ENCODE results near the gene HOXB5. TPM values are rescaled to one million over a fixed set of nuclear protein-coding genes. Genes with fewer than 3 reads are reported as not detected.

The HOXB5 gene
- total and polyA plus RNA-seq, 12 donors, result 0.12 to 10.5 (median 3.6) TPM

DNA sequence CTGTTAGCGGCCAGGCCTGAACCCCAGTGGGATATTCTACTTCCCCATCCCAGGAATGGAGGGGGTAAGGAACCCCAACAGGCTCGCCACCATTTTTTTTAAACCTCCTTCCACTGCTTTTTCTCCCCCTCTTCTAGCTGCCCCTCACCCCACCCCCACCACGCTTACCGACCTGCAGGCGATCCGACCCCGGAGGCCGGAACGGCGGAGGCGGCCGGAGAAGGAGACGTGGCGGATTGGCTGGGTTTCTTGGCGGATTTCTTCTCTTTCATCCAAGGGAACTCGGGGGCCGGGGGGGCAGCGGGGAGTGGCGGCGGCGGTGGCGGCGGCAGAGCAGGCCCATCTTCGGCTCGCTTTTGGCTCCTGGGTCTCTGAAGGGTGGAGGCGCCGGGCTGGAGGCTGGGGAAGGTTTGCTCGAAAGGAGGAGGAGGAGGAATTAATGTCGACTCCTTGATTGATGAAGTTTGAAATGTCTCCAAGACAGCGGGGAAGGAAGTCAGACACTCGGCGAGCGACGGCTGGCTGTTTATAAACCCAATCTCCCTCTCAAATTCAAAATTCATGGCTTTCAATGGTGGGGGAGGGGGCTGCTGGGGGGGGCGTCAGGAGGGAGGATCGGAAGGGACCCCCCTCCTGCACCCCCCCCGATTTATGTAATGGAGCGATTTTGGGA, 49.1 kb downstream of the HOXB5 start:
- peak overlapping the region; percentile 76 to 97 (median 85) for H3K27ac ChIP-seq
- intact Hi-C loops (cut with DNase I), result loop anchor here (5.0 kb wide), 1 partner anchor 33 kb away; the partner anchor contains the start of gene HOXB4 (in 2 of the 2)
- peaks cover 0 to 8% of the 10 kb centered on the region in 2 donors for H3K36me3 ChIP-seq (replicated peaks in 1 of 2)
- H3K4me3 ChIP-seq, result peak overlapping the region in 3 of 4 donors; percentile 58 to 86 (median 78)
- H3K27me3 ChIP-seq, result no peaks in the 10 kb centered on the region
- DNase-seq, result peak; percentile 79 to 92 (median 82)
- H3K9me3 ChIP-seq (replicated peaks in 1 of 3), result no peaks in the 10 kb centered on the region
- H3K4me1 ChIP-seq (replicated peaks in 1 of 2), result peaks cover 20 to 39% of the 10 kb centered on the region in 2 donors
- WGBS, 4 donors, result 1 to 11% (median 9%) methylated on average over 33 to 38 of the region's 38 CpGs
- TF ChIP-seq POLR2A (IDR thresholded peaks at IDR 0.05), result peak in 1 of 2 donors; percentile 63
- TF ChIP-seq, protein P1, sequence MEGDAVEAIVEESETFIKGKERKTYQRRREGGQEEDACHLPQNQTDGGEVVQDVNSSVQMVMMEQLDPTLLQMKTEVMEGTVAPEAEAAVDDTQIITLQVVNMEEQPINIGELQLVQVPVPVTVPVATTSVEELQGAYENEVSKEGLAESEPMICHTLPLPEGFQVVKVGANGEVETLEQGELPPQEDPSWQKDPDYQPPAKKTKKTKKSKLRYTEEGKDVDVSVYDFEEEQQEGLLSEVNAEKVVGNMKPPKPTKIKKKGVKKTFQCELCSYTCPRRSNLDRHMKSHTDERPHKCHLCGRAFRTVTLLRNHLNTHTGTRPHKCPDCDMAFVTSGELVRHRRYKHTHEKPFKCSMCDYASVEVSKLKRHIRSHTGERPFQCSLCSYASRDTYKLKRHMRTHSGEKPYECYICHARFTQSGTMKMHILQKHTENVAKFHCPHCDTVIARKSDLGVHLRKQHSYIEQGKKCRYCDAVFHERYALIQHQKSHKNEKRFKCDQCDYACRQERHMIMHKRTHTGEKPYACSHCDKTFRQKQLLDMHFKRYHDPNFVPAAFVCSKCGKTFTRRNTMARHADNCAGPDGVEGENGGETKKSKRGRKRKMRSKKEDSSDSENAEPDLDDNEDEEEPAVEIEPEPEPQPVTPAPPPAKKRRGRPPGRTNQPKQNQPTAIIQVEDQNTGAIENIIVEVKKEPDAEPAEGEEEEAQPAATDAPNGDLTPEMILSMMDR (IDR thresholded peaks at IDR 0.05), result no peak

DNA sequence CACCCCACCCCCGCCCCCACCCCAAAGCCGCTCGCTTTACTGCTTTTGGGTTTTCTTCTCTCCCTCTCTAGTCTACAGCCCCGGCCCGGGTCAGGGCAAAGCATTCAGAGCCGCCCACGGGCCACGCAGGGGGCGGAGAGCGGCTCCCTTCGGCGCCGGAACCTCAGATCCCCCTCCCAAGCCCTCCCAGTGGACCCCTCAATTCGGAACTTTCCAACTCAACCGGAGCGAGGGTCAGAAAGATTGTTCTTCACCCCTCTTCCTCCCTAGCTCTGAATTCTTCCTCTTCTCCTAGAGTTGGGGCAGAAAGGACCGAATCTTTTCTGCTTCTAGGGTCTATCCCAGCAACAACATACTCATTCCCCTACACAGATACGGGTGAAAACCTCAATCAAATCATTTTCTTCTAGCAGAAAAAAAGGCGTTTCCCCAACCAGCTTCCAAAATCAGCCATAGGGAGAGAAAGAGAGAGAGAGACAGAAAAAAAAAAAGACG, 49.7 kb downstream of the HOXB5 start:
- TF ChIP-seq POLR2A (IDR thresholded peaks at IDR 0.05), result no peak
- TF ChIP-seq, protein P1 (IDR thresholded peaks at IDR 0.05), result no peak
- Histone ChIP-seq H3K4me3 (peak overlapping the region; percentile 33 to 86 (median 68)), H3K36me3 (replicated peaks in 1 of 2) (peaks cover 0 to 8% of the 10 kb centered on the region in 2 donors), H3K27me3 (no peaks in the 10 kb centered on the region), H3K4me1 (replicated peaks in 1 of 2) (peaks cover 20 to 35% of the 10 kb centered on the region in 2 donors), H3K27ac (peak overlapping the region; percentile 76 to 97 (median 85)), H3K9me3 (replicated peaks in 1 of 3) (no peaks in the 10 kb centered on the region)
- no peak for DNase-seq
- WGBS, 4 donors, result 1 to 17% (median 7%) methylated on average over 13 to 20 of the region's 20 CpGs
- intact Hi-C loops (cut with DNase I), result loop anchor here (5.0 kb wide), 1 partner anchor 33 kb away; the partner anchor contains the start of gene HOXB4 (in 2 of the 2)

DNA sequence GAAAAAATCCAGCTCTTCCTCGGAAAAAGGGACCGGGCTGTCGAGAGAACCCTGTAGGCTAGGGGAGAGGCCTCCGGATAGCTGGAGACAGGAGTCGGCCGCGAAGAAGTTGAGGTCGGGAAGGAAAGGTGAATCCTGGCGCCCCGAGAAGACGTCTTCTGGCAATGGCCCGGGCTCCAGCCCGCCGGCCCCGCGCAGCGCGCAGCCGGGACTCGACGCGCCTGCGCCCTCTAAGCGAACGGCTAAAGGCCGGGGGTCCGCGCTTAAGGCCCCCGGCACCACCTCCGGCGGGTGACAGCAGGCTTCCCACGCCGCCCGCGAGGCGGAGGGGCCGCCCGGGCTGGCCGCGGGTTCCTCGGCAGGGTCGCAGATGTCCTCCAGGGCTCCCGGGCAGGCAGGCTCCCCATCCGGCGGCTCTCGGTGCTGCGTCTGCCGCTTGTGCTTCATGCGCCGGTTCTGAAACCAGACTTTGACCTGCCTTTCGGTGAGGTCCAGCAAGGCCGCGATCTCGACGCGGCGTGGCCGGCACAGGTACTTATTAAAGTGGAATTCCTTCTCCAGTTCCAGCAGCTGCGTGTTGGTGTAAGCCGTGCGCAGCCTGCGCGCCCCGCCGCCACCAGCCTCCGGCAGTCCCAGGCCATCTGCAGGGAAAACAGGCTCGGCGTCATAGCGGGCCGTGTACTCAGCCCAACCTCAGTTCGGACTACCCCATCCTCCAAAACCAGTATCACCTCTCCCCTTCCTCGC, 50.3 kb downstream of the HOXB5 start:
- DNase-seq, result peak in 6 of 7 donors; percentile 48 to 79 (median 58)
- WGBS, 4 donors, result 0 to 2% (median 1%) methylated on average over 20 to 72 of the region's 72 CpGs
- Histone ChIP-seq H3K27ac (peak overlapping the region; percentile 72 to 97 (median 85)), H3K36me3 (replicated peaks in 1 of 2) (peaks cover 0 to 8% of the 10 kb centered on the region in 2 donors), H3K4me3 (peak overlapping the region in 3 of 4 donors; percentile 33 to 78 (median 58)), H3K4me1 (replicated peaks in 1 of 2) (peaks cover 20 to 30% of the 10 kb centered on the region in 2 donors), H3K27me3 (no peaks in the 10 kb centered on the region), H3K9me3 (replicated peaks in 1 of 3) (no peaks in the 10 kb centered on the region)
- TF ChIP-seq POLR2A (IDR thresholded peaks at IDR 0.05), result peak in 1 of 2 donors; percentile 51
- TF ChIP-seq, protein P1 (IDR thresholded peaks at IDR 0.05), result peak in 4 of 6 experiments; percentile 28 to 33 (median 32)
- intact Hi-C loops (cut with DNase I), result loop anchor here (5.0 kb wide), 1 partner anchor 34 kb away; the partner anchor contains the start of gene HOXB4 (in 2 of the 2)

DNA sequence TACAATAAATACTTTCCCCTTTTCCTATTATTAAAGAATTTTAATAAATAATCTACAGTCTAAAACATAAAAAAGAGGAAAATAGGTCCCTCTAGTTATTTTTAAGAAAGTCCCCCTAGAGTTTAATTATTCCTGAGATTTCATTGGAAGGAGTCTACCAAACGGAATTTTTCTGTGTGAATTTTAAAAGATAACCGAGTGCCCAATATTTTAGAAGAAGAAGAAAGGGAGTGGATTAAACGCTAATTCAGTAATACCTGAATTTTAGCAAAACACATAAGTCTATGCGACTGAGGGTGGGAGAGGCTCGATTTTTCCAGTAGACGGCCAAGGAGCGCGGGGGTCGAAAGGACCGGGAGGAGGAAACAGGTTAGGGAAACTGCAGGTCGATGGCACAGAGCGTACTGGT, 50.9 kb downstream of the HOXB5 start:
- 2 to 10% (median 6%) methylated on average over 12 of the region's 12 CpGs for WGBS, 4 donors
- H3K9me3 ChIP-seq (replicated peaks in 1 of 3), result no peaks in the 10 kb centered on the region
- no peak for DNase-seq
- peak overlapping the region; percentile 72 to 97 (median 85) for H3K27ac ChIP-seq
- TF ChIP-seq, protein P1 (IDR thresholded peaks at IDR 0.05), result no peak
- TF ChIP-seq POLR2A (IDR thresholded peaks at IDR 0.05), result no peak
- H3K4me1 ChIP-seq (replicated peaks in 1 of 2), result peaks cover 18 to 26% of the 10 kb centered on the region in 2 donors
- peak overlapping the region in 3 of 4 donors; percentile 33 to 78 (median 58) for H3K4me3 ChIP-seq
- intact Hi-C loops (cut with DNase I), result loop anchor here (5.0 kb wide), 1 partner anchor 35 kb away; the partner anchor contains the start of gene HOXB4 (in 2 of the 2)
- peaks cover 0 to 8% of the 10 kb centered on the region in 2 donors for H3K36me3 ChIP-seq (replicated peaks in 1 of 2)
- H3K27me3 ChIP-seq, result no peaks in the 10 kb centered on the region
